A549 (cell line): ENCODE data around the gene SND1.

Source experiments
- CEBPB ChIP-seq, 2 experiments: fragments of >200 bp in 1 of 2; sonication (Bioruptor Twin) in 1 of 2; formaldehyde crosslinking in 1 of 2; IDR thresholded peaks; 2 replicates each; pipeline ENCODE4 v1.6.1; 2012 to 2016
- CHD2 ChIP-seq: fragments of 150-350 bp; IDR thresholded peaks from 2 replicates; pipeline ENCODE4 v1.6.1; 2014; ENCODE audit warnings: low read length; ENCODE audit not compliant: partially characterized antibody
- CHD4 ChIP-seq: fragments of 200-600 bp; sonication (generic); IDR thresholded peaks from 2 replicates; pipeline ENCODE4 v1.6.1; 2016; ENCODE audit warnings: antibody characterized with exemption, mild to moderate bottlenecking, borderline replicate concordance
- CTCF ChIP-seq: fragments of >200 bp; sonication (Bioruptor Twin); formaldehyde crosslinking; IDR thresholded peaks from 3 replicates; pipeline ENCODE4 v1.5.1; 2016
- ELK1 ChIP-seq: fragments of 150-350 bp; IDR thresholded peaks from 2 replicates; pipeline ENCODE4 v1.6.1; 2014; ENCODE audit warnings: low read depth, mild to moderate bottlenecking, low read length
- EP300 ChIP-seq, 2 experiments: fragments of >200 bp; sonication (Bioruptor Twin); formaldehyde crosslinking; IDR thresholded peaks; 2 replicates in 1 of 2; 3 replicates in 1 of 2; pipeline ENCODE4 v1.6.1; 2016 to 2017
- ESRRA ChIP-seq: fragments of 150-350 bp; IDR thresholded peaks from 2 replicates; pipeline ENCODE4 v1.6.1; 2014; ENCODE audit warnings: mild to moderate bottlenecking, low read length, borderline replicate concordance
- HDAC2 ChIP-seq: fragments of 200-600 bp; sonication (generic); IDR thresholded peaks from 2 replicates; pipeline ENCODE4 v1.6.1; 2016
- MAZ ChIP-seq: fragments of 150-350 bp; IDR thresholded peaks from 2 replicates; pipeline ENCODE4 v1.6.1; 2014; ENCODE audit warnings: antibody characterized with exemption, low read depth, low read length, borderline replicate concordance
- PBX3 ChIP-seq: IDR thresholded peaks from 2 replicates; pipeline ENCODE4 v1.6.1; 2012
- POLR2A ChIP-seq: IDR thresholded peaks from 2 replicates; pipeline ENCODE4 v1.6.1; 2012; ENCODE audit warnings: mild to moderate bottlenecking, low read length

DNA sequence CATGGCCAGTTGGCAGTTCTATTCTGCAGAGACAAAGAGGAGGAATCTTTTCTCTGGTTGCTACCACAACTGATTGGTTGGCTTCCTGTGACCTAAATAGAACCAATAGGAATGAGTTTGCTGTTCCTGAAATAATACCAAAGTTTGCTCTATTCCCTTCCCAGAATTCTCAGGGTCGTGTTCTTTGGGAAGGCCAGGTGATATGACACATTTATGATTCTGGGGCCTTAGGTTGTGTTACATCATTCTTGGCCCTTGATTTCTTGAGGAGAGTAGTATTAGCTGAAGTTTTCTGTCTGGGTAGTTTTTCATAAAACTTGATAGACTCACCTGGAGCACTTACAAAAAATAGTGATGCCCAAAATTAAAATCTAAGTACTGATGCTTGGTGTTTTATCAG is 207.3 kb downstream of the SND1 start:
- TF ChIP-seq CTCF = no peak
- no peak for TF ChIP-seq EP300 (IDR thresholded peaks at IDR 0.05)
- no peak for TF ChIP-seq HDAC2
- TF ChIP-seq POLR2A = no peak
- no peak for TF ChIP-seq ELK1
- no peak for TF ChIP-seq CEBPB (IDR thresholded peaks at IDR 0.05)
- TF ChIP-seq MAZ = no peak
- no peak for TF ChIP-seq CHD4
- TF ChIP-seq CHD2 = no peak
- no peak for TF ChIP-seq ESRRA
- no peak for TF ChIP-seq PBX3
